Measurements from ENCODE around the gene KIRREL3.

Gene KIRREL3

GRCh38 chr11:126597041-126597440 lies 403.5 kb downstream of the KIRREL3 start:
- TF ChIP-seq GATA3 (IDR thresholded peaks at IDR 0.05; ENCODE audit: low read depth, low read length) (no peak), GATA2 (IDR thresholded peaks at IDR 0.05; ENCODE audit: low read depth, low read length) (no peak)

- TF ChIP-seq GATA3 (IDR thresholded peaks at IDR 0.05; ENCODE audit: low read depth, low read length) = no peak
- no peak for TF ChIP-seq GATA2 (IDR thresholded peaks at IDR 0.05; ENCODE audit: low read depth, low read length)
Measured at GRCh38 chr11:126596474-126596873, 404.1 kb downstream of the KIRREL3 start.

GRCh38 chr11:126595560-126595959 lies 405.0 kb downstream of the KIRREL3 start:
- no peak for TF ChIP-seq GATA2 (IDR thresholded peaks at IDR 0.05; ENCODE audit: low read depth, low read length)
- TF ChIP-seq GATA3 (IDR thresholded peaks at IDR 0.05; ENCODE audit: low read depth, low read length) = no peak

- TF ChIP-seq GATA2 (IDR thresholded peaks at IDR 0.05; ENCODE audit: low read depth, low read length) (no peak), GATA3 (IDR thresholded peaks at IDR 0.05; ENCODE audit: low read depth, low read length) (no peak)
Measured at GRCh38 chr11:126594921-126595367, 405.6 kb downstream of the KIRREL3 start.

- TF ChIP-seq GATA2 (IDR thresholded peaks at IDR 0.05; ENCODE audit: low read depth, low read length) = no peak
Measured at GRCh38 chr11:126592496-126593410, 407.8 kb downstream of the KIRREL3 start.

- no peak for TF ChIP-seq GATA3 (IDR thresholded peaks at IDR 0.05; ENCODE audit: low read depth, low read length)
- no peak for TF ChIP-seq GATA2 (IDR thresholded peaks at IDR 0.05; ENCODE audit: low read depth, low read length)
Measured at GRCh38 chr11:126591966-126592489, 408.5 kb downstream of the KIRREL3 start.

- TF ChIP-seq GATA2 (IDR thresholded peaks at IDR 0.05; ENCODE audit: low read depth, low read length) (no peak), GATA3 (IDR thresholded peaks at IDR 0.05; ENCODE audit: low read depth, low read length) (no peak)
Measured at GRCh38 chr11:126589492-126589803, 411.1 kb downstream of the KIRREL3 start.

GRCh38 chr11:126588630-126589491 lies 411.7 kb downstream of the KIRREL3 start:
- TF ChIP-seq GATA3 (IDR thresholded peaks at IDR 0.05; ENCODE audit: low read depth, low read length) = no peak
- TF ChIP-seq GATA2 (IDR thresholded peaks at IDR 0.05; ENCODE audit: low read depth, low read length) = no peak

GRCh38 chr11:126587541-126587940 lies 413.0 kb downstream of the KIRREL3 start:
- TF ChIP-seq GATA3 (IDR thresholded peaks at IDR 0.05; ENCODE audit: low read depth, low read length) = no peak
- TF ChIP-seq GATA2 (IDR thresholded peaks at IDR 0.05; ENCODE audit: low read depth, low read length) = no peak

- TF ChIP-seq GATA2 (IDR thresholded peaks at IDR 0.05; ENCODE audit: low read depth, low read length) (no peak), GATA3 (IDR thresholded peaks at IDR 0.05; ENCODE audit: low read depth, low read length) (no peak)
Measured at GRCh38 chr11:126585774-126586491, 414.6 kb downstream of the KIRREL3 start.

GRCh38 chr11:126585388-126585773 lies 415.2 kb downstream of the KIRREL3 start:
- TF ChIP-seq GATA2 (IDR thresholded peaks at IDR 0.05; ENCODE audit: low read depth, low read length) (no peak), GATA3 (IDR thresholded peaks at IDR 0.05; ENCODE audit: low read depth, low read length) (no peak)

- TF ChIP-seq GATA2 (IDR thresholded peaks at IDR 0.05; ENCODE audit: low read depth, low read length) (no peak), GATA3 (IDR thresholded peaks at IDR 0.05; ENCODE audit: low read depth, low read length) (no peak)
Measured at GRCh38 chr11:126583594-126584427, 416.8 kb downstream of the KIRREL3 start.

- TF ChIP-seq GATA2 (IDR thresholded peaks at IDR 0.05; ENCODE audit: low read depth, low read length) (no peak), GATA3 (IDR thresholded peaks at IDR 0.05; ENCODE audit: low read depth, low read length) (no peak)
Measured at GRCh38 chr11:126583101-126583500, 417.5 kb downstream of the KIRREL3 start.
